Neuronal stem cell (in vitro differentiated cells): Measurements from ENCODE around the gene TMEM184C.

Experiments used
- DNase-seq: peaks from one replicate; pipeline ENCODE4 v3.0.0-alpha.2; 2013; ENCODE audit warnings: low spot score
- H2AFZ ChIP-seq: one replicate; pipeline ENCODE4 v1.6.1; 2013; ENCODE audit warnings: mild to moderate bottlenecking, low read length, inconsistent platforms
- H2AK5ac ChIP-seq: 2 replicates; pipeline ENCODE4 v1.6.1; 2013; ENCODE audit warnings: low read depth, mild to moderate bottlenecking, inconsistent platforms, low read length, moderate library complexity, mixed read lengths
- H2BK120ac ChIP-seq: 2 replicates; pipeline ENCODE4 v1.6.1; 2013; ENCODE audit warnings: low read depth, mild to moderate bottlenecking, inconsistent platforms, low read length, moderate library complexity, mixed read lengths
- H2BK12ac ChIP-seq: one replicate; pipeline ENCODE4 v1.6.1; 2013; ENCODE audit warnings: low read length, inconsistent platforms
- H2BK15ac ChIP-seq: 2 replicates; pipeline ENCODE4 v1.6.1; 2013; ENCODE audit warnings: mild to moderate bottlenecking, low read length, inconsistent platforms, mixed read lengths
- H2BK5ac ChIP-seq: one replicate; pipeline ENCODE4 v1.6.1; 2013; ENCODE audit warnings: inconsistent platforms, mild to moderate bottlenecking, low read length, moderate library complexity
- H3K14ac ChIP-seq: one replicate; pipeline ENCODE4 v1.6.1; 2013; ENCODE audit warnings: low read length, inconsistent platforms
- H3K18ac ChIP-seq: 2 replicates; pipeline ENCODE4 v1.6.1; 2013; ENCODE audit warnings: low read length, inconsistent platforms
- H3K23ac ChIP-seq: 2 replicates; pipeline ENCODE4 v1.6.1; 2013; ENCODE audit warnings: low read depth, mild to moderate bottlenecking, mixed read lengths, low read length, inconsistent platforms; ENCODE audit not compliant: poor library complexity
- H3K27ac ChIP-seq: replicated peaks from 3 replicates; pipeline ENCODE4 v1.5.1; 2013; ENCODE audit warnings: low read length, inconsistent platforms
- H3K27me3 ChIP-seq, 3 experiments: 2 replicates each; pipeline ENCODE4 v1.6.1; 2013; ENCODE audit warnings: low read length in 3 of 3, mild to moderate bottlenecking in 2 of 3, inconsistent platforms in 1 of 3, low read depth in 1 of 3, mixed read lengths in 1 of 3, moderate library complexity in 1 of 3; ENCODE audit not compliant: control insufficient read depth in 3 of 3, insufficient read depth in 3 of 3
- H3K36me3 ChIP-seq, 2 donors: replicated peaks in 1 of 2; 2 replicates each; pipeline ENCODE4 v1.6.1; 2013; ENCODE audit warnings: low read length in 2 of 2; ENCODE audit not compliant: control insufficient read depth in 2 of 2, insufficient read depth in 2 of 2
- H3K4ac ChIP-seq: 2 replicates; pipeline ENCODE4 v1.6.1; 2013; ENCODE audit warnings: inconsistent platforms, mild to moderate bottlenecking, low read length, moderate library complexity
- H3K4me1 ChIP-seq, 2 donors: 1 replicate in 1 of 2; 2 replicates in 1 of 2; pipeline ENCODE4 v1.6.1; 2013; ENCODE audit warnings: low read length in 2 of 2, low read depth in 1 of 2; ENCODE audit not compliant: control insufficient read depth in 2 of 2, insufficient read depth in 1 of 2
- H3K4me2 ChIP-seq: one replicate; pipeline ENCODE4 v1.6.1; 2013; ENCODE audit warnings: mild to moderate bottlenecking, low read length, inconsistent platforms; ENCODE audit not compliant: insufficient read depth, poor library complexity, severe bottlenecking
- H3K4me3 ChIP-seq, 2 donors: 2 replicates each; pipeline ENCODE4 v1.5.1; 2013; ENCODE audit warnings: low read length in 2 of 2, mild to moderate bottlenecking in 2 of 2, inconsistent platforms in 1 of 2, moderate library complexity in 1 of 2
- H3K79me1 ChIP-seq: one replicate; pipeline ENCODE4 v1.6.1; 2013; ENCODE audit warnings: low read depth, mild to moderate bottlenecking, inconsistent platforms, low read length, moderate library complexity
- H3K9ac ChIP-seq: one replicate; pipeline ENCODE4 v1.6.1; 2013; ENCODE audit warnings: mild to moderate bottlenecking, low read depth, low read length, inconsistent platforms; ENCODE audit not compliant: poor library complexity
- H3K9me3 ChIP-seq, 2 donors: replicated peaks in 1 of 2; 2 replicates each; pipeline versions ENCODE3 to v1.6.1; 2013; ENCODE audit warnings: low read length in 2 of 2, mild to moderate bottlenecking in 2 of 2, inconsistent platforms in 1 of 2, low read depth in 1 of 2, mixed read lengths in 1 of 2, moderate library complexity in 1 of 2; ENCODE audit not compliant: control insufficient read depth in 2 of 2, insufficient read depth in 1 of 2
- H4K8ac ChIP-seq: one replicate; pipeline ENCODE4 v1.6.1; 2013; ENCODE audit warnings: low read depth, mild to moderate bottlenecking, inconsistent platforms, low read length, moderate library complexity
- H4K91ac ChIP-seq: one replicate; pipeline ENCODE4 v1.6.1; 2013; ENCODE audit warnings: low read length, low read depth, mild to moderate bottlenecking, inconsistent platforms; ENCODE audit not compliant: poor library complexity
- WGBS, 2 donors: extraction: QIAGEN DNeasy Blood & Tissue Kit; methylation state at CpG; one replicate each; pipeline ENCODE4 v1.1.7; 2013; ENCODE audit warnings: missing lambda C conversion rate in 2 of 2, mixed read lengths in 1 of 2; ENCODE audit not compliant: insufficient read length in 2 of 2, insufficient replicate concordance in 1 of 2; ENCODE audit errors: extremely low coverage in 2 of 2; 5-methylcytosine and 5-hydroxymethylcytosine counted together

TMEM184C gene

DNA sequence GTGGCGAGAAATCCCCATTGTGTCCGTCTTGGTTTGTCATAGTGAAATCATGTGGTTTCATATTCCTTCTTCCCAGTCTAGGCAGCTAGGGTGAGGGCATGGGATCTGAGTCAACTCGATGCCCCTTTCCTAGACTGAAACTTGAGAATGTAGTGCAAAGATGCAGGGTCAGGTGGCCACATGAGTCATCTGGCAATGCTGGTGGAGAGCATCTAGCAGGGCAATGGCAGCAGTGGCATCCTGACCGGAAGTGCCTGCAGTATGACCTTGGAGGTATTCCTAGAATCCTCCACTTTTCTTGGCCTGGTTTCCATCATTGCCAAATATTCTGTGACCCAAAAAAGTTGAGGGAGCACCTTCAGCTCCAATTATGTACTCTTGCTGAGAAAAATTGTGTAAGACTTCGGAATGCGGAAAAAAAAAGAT is 39.1 kb upstream of the TMEM184C start:
- Histone ChIP-seq H2AFZ (no peak overlapping the region), H4K91ac (no peak overlapping the region), H2BK5ac (no peak overlapping the region), H3K4me2 (no peak overlapping the region), H2BK15ac (no peak overlapping the region), H3K36me3 (no peaks in the 10 kb centered on the region), H3K14ac (no peak overlapping the region), H2BK120ac (no peak overlapping the region), H3K9me3 (no peaks in the 10 kb centered on the region), H3K4ac (no peak overlapping the region), H3K4me3 (no peak overlapping the region), H3K18ac (no peak overlapping the region), H2BK12ac (no peak overlapping the region), H4K8ac (no peak overlapping the region), H3K23ac (no peak overlapping the region), H3K79me1 (no peaks in the 10 kb centered on the region), H3K4me1 (no peaks in the 10 kb centered on the region), H3K9ac (no peak overlapping the region), H3K27me3 (no peaks in the 10 kb centered on the region), H2AK5ac (no peak overlapping the region), H3K27ac (no peak overlapping the region)
- DNase-seq, result no peak
- WGBS, 2 donors, result no CpG with 5 or more reads among the region's 6 CpGs

DNA sequence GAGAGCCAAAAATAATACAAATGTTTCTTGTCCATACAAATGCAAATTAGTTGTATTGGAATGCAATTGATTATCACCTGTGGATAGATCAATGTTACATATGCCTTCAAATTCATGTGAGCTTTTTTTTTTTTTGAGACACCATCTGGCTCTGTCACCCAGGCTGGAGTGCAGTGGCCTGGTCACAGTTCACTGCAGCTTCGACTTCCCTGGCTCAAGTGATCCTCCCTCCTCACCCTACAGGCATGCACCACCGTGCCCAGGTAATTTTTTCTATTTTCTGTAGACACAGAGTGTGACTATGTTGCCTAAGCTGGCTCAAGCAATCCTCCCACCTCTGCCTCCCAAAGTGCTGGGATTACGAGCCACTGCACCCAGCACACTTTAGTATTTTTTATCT is 38.6 kb upstream of the TMEM184C start:
- Histone ChIP-seq H3K18ac (no peak overlapping the region), H3K9ac (no peak overlapping the region), H3K27me3 (no peaks in the 10 kb centered on the region), H3K23ac (no peak overlapping the region), H4K8ac (no peak overlapping the region), H2BK12ac (no peak overlapping the region), H2BK15ac (no peak overlapping the region), H3K9me3 (no peaks in the 10 kb centered on the region), H3K27ac (no peak overlapping the region), H3K79me1 (no peaks in the 10 kb centered on the region), H3K4ac (no peak overlapping the region), H3K4me3 (no peak overlapping the region), H3K4me2 (no peak overlapping the region), H3K36me3 (no peaks in the 10 kb centered on the region), H2BK5ac (no peak overlapping the region), H2AFZ (no peak overlapping the region), H2BK120ac (no peak overlapping the region), H2AK5ac (no peak overlapping the region), H4K91ac (no peak overlapping the region), H3K14ac (no peak overlapping the region), H3K4me1 (no peaks in the 10 kb centered on the region)
- DNase-seq, result no peak
- WGBS, 2 donors, result no CpG with 5 or more reads among the region's 3 CpGs

DNA sequence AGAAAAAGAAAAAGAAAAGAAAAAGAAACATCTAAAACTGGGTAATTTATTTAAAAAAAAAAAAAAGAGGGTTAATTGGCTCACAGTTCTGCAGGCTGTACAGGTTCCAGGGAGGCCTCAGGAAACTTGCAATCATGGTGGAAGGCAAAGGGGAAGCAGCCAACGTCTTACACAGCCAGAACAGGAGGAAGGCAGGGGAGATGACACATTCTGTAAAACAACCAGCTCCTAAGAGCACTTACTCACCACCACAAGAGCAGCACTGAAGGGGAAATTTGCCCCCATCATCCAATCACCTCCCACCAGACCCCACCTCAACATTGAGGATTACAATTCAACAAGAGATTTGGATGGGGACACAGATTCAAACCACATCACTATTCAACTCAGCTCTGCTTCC is 36.8 kb upstream of the TMEM184C start:
- Histone ChIP-seq H3K27ac (no peak overlapping the region), H3K27me3 (no peaks in the 10 kb centered on the region), H2BK120ac (no peak overlapping the region), H3K23ac (no peak overlapping the region), H4K8ac (no peak overlapping the region), H3K4me3 (no peak overlapping the region), H2BK15ac (no peak overlapping the region), H3K36me3 (no peaks in the 10 kb centered on the region), H2AFZ (no peak overlapping the region), H3K79me1 (no peaks in the 10 kb centered on the region), H3K18ac (no peak overlapping the region), H2BK12ac (no peak overlapping the region), H3K4me2 (no peak overlapping the region), H2AK5ac (no peak overlapping the region), H4K91ac (no peak overlapping the region), H3K9ac (no peak overlapping the region), H3K4me1 (no peaks in the 10 kb centered on the region), H2BK5ac (no peak overlapping the region), H3K14ac (no peak overlapping the region), H3K4ac (no peak overlapping the region), H3K9me3 (no peaks in the 10 kb centered on the region)
- WGBS, 2 donors, result no CpG with 5 or more reads among the region's 1 CpG
- no peak for DNase-seq

DNA sequence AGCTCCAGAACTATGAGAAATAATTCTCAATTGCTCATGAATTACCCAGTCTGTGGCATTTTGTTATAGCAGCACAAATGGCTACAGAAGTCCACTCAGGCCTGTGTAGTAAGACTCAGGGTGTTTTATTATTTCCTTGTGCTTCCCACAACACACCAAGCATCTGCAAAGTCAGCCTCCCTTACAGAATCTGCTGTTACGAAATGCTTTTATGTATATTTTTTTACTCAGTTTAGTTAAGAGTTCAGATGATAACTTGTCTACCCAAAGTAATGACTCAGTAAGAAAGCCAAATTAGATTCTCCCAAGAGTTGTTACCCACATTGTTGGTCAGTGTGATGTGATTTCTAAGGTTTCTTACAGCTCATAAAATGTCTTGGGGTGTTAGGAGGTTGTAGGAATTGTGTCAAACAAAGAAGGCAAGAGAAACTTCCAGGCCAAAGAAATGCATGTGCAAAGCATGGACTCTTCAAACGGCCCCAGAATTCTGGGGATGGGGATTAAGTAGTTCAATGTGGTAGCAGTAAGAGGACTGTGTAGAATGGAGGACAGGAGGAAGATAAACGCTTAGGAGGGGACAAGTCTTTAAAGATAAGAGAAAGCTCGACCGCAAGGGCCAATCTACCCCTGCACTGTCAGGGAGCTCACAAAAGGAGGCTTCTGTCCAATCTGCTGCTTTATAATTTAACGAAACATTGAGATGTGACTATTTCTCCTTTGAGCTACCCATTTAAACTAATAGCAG is 35.4 kb upstream of the TMEM184C start:
- Histone ChIP-seq H2BK15ac (no peak overlapping the region), H3K27me3 (no peaks in the 10 kb centered on the region), H4K91ac (no peak overlapping the region), H3K27ac (no peak overlapping the region), H3K79me1 (no peaks in the 10 kb centered on the region), H3K4me3 (no peak overlapping the region), H3K9ac (no peak overlapping the region), H4K8ac (no peak overlapping the region), H3K18ac (no peak overlapping the region), H3K4me1 (no peaks in the 10 kb centered on the region), H2AFZ (no peak overlapping the region), H3K9me3 (no peaks in the 10 kb centered on the region), H2AK5ac (no peak overlapping the region), H2BK5ac (no peak overlapping the region), H2BK120ac (no peak overlapping the region), H3K4ac (no peak overlapping the region), H3K4me2 (no peak overlapping the region), H3K14ac (no peak overlapping the region), H3K23ac (no peak overlapping the region), H2BK12ac (no peak overlapping the region), H3K36me3 (no peaks in the 10 kb centered on the region)
- no peak for DNase-seq
- WGBS, 2 donors, result no CpG with 5 or more reads among the region's 6 CpGs
